GM12872 (cell line): ENCODE data around the gene RRP9.

Source experiments
- CTCF ChIP-seq: IDR thresholded peaks from 3 replicates; pipeline ENCODE4 v1.5.1; 2011; ENCODE audit warnings: low read depth, mild to moderate bottlenecking, low read length, moderate library complexity; ENCODE audit not compliant: insufficient read depth

Gene RRP9

GRCh38 chr3:51937611-51938450, 3.9 kb downstream of the RRP9 start:
- no peak for TF ChIP-seq CTCF

DNA sequence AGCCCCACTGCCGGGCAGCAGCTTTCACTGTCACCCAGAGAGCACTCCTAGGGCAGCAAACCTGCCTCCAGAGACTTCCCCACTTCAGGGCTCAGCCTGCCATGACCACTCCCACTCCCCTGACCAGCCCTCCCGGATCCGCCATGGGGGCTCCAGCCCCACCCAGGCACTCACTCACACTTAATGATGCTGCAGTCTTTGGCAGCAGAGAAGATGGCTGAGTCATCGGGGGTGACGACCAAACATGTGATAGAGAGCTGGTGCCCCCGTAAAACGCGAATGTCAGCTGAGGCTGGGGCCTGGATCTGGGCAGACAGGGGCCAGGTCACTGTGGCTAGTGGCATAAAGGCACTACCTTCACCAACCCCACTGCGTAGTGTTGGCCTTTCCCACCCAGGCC, 4.7 kb downstream of the RRP9 start:
- TF ChIP-seq CTCF, result no peak

DNA sequence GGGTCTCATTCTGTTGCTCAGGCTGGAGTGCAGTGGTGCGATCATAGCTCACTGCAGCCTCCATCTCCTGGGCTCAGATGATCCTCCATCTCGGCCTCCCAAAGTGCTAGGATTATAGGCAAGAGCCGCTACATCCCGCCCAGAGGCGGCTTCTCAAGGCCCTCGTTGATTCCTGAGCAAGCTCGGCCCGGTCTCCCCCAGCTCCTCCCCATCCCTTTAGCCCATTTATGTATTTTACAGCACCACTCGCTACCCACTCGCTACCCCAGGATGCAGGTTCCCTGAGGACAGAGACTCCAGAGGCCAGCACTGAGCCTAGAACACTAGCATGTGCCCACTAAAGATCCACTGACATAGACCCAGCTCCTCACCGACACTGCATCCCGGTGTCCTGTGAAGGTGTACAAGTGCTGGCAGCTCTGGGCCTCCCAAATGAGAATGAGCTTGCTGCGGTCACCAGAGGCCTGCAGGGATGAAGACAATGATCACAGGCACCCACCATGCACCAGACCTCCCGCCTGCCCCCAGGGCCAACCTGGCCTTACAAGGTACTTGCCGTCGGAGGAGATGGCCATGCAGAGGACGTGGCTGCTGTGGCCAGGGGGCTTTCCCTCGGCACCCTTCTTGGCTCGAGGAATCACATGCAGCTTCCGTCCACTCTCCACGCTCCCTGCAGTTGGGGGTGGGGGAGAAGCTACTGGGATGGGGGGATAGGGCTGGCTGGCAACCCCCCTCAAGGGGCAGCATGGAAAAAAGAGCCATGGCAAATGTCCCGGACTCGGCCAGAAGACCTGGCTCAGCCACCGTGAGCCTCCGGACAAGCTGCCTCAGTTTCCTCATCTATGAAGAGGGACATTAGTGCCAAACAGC, 5.6 kb downstream of the RRP9 start:
- TF ChIP-seq CTCF, result no peak

- no peak for TF ChIP-seq CTCF
Observed at GRCh38 chr3:51934991-51935885, 6.5 kb downstream of the RRP9 start.

DNA sequence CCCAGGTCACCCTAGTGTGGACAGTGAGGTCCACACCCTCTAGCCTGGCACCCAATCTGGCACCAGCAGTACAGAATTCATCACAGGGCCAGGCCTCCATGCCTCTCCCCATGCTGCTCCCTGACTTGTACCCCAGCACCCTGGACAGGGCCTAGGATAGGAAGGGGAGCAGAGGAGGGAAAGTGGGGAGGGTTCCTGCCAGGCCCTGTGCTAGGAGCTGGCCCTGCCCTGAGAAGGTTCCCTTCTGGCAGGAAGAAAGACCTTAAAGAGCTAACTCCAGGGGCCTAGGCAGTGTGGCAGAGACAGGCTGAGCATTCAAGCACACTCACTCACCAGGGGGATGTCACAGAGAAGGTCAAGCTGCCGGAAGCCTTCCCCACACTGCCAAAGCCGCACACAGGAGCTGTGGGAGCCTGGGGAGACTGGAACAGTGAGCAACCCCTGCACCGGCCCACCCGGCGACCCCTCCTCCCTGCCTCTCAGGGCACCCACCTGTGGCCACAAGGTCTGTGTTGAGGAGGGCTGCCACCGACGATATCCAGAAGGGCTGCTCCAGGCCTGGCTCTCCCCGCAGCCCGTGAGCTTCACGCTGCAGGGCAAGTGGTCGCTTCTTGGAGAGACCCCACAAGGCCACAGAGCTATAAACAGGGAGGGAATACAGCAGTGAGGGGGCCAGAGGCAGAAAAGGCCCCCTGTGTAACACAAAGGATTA, 7.4 kb downstream of the RRP9 start:
- no peak for TF ChIP-seq CTCF

- TF ChIP-seq CTCF, result no peak
Observed at GRCh38 chr3:51933471-51934138, 8.1 kb downstream of the RRP9 start.
